LNCaP clone FGC (cell line): ENCODE measurements around the gene AMDHD2.
"Not testable (repeated sequence)": the region's sequence is repeated elsewhere in the genome, so short reads cannot be mapped to it uniquely, and the experiment has no call there.

Experiments
- DNase-seq: peaks from one replicate; pipeline ENCODE4 v3.0.0-alpha.2; 2011; ENCODE audit warnings: low read depth
- H3K4me3 ChIP-seq: 2 replicates; pipeline ENCODE4 v1.5.1; 2011; ENCODE audit warnings: mild to moderate bottlenecking, low read depth, low read length, control low read depth
- CTCF ChIP-seq: IDR thresholded peaks from 2 replicates; pipeline ENCODE4 v1.5.1; 2012; ENCODE audit warnings: mild to moderate bottlenecking; ENCODE audit not compliant: control insufficient read depth, insufficient read depth; ENCODE audit errors: extremely low read depth

AMDHD2 gene

DNA sequence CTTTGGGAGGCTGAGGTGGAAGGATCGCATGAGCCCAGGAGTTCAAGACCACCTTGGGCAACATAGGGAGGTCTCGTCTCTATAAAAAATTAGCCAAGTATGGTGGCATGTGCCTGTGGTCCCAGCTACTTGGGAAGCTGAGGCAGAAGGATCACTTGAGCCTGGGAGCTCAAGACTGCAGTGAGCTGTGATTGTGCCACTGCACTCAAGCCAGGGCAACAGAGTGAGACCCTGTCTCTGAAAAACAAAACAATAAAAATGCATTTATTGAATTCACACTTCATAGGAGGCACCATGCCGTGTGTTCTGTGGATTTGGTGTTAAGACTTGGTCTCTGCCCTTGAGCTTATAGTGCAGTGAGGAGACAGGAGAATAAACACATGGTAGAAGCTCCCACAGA, 42.8 kb upstream of the AMDHD2 start:
- TF ChIP-seq CTCF = no peak
- DNase-seq = no peak
- H3K4me3 ChIP-seq = no peak overlapping the region

DNA sequence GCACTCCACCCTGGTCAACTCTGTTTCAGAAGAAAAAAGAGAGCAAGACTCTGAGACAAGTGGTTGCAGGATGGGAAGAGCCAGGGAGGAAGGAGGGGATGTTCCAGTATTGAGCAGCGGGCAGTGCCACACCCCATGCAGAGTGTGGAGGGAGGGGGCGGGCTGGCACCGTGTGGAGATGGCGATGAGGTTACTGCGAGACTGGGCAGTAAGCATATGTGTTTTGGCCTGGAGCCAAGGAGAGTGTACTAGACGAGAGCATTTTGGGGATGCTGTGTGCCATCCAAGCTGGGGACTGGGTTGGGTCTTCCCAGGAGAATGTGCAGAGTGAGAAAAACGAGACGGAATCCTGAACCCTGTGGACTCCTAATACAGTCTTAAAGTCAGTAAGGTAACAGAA, 41.9 kb upstream of the AMDHD2 start:
- DNase-seq = no peak
- TF ChIP-seq CTCF = no peak
- H3K4me3 ChIP-seq = no peak overlapping the region

- H3K4me3 ChIP-seq, DNase-seq: not testable (repeated sequence)
Measured at GRCh38 chr16:2479996-2480395, 40.2 kb upstream of the AMDHD2 start.

- TF ChIP-seq CTCF = no peak
- DNase-seq = no peak
- no peak overlapping the region for H3K4me3 ChIP-seq
Measured at GRCh38 chr16:2480948-2481347, 39.2 kb upstream of the AMDHD2 start.

GRCh38 chr16:2481676-2482075, 38.5 kb upstream of the AMDHD2 start:
- TF ChIP-seq CTCF = no peak
- no peak overlapping the region for H3K4me3 ChIP-seq
- no peak for DNase-seq

DNA sequence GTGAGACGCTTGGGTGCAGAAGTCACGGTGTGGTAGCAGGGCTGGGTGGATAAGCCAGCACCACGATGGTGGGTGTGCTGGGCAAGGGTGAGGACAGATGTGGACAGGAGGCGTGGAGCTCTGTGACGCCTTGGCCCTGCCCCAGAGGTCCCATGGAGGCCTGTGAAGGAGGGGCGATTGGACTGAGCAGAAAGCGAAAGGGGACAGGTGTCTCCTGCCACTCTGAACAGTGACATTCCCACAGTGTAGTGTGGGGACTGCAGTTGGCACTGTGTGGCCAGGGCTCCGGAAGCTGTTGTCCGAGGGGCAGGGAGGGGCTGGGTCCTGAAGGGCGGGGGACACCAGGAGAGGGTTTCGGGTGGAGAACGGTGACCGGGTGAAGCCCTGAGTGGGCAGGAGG, 37.9 kb upstream of the AMDHD2 start:
- TF ChIP-seq CTCF = no peak
- DNase-seq = no peak
- H3K4me3 ChIP-seq = no peak overlapping the region

DNA sequence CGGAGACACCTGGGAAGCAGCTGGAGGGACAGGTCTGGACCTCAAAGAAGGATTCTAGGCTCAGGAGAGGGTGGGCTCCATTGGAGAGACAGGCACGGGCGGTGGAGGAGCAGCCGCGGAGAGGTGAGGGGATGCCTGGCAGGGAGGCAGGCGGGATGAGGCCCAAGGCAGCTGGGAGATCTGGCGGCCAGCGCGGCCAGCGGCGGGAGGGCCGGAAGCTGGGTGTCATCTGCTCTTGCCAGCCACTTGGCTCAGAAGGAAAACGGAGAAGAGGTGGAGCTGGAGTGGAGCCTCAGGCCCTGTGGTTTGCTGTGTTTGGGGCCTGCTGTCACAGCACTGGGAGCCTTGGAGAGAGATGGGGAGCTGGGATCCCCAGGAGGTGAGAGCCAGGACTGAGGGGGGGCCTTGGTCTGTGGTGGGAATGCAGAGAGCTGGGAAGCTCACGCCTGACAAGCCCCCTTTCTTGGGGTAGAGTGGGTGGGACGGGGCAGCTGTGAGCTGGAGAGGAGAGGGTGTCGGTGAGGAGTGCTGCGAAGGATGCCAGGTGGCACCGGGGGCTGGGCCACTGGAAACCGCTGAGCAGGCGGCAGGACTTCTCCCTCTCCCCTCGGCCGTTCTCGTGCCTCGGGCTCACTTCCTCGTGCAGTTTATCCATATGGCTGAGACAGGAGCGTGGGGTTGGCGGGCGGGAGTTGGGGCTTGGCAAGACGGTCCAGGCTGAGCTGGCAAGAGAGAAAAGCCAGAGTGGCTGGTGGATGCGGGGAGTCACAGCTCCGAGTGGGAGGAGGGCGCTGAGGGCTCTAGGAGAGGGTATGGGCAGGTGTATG, 37.2 kb upstream of the AMDHD2 start:
- no peak for TF ChIP-seq CTCF
- H3K4me3 ChIP-seq = no peak overlapping the region
- no peak for DNase-seq
